ENCODE results near the gene MCM7. TPM values are rescaled to one million over a fixed set of nuclear protein-coding genes. Genes with fewer than 3 reads are reported as not detected.

MCM7 gene
- total and polyA plus RNA-seq, 2 of the 4 experiments (the other 2 are of a cell fraction): 104 to 137 TPM

GRCh38 chr7:100077205-100077604 is 24.0 kb downstream of the MCM7 start:
- peaks cover 67% of the 10 kb centered on the region for H3K36me3 ChIP-seq (ENCODE audit: control insufficient read depth, insufficient read depth, low read length)
- BruUV-seq (replicated peaks): no TSS peak
- CTCF ChIA-PET: no interaction called here

More at GRCh38 chr7:100077205-100077604, 24.0 kb downstream of the MCM7 start:
- peaks cover 3% of the 10 kb centered on the region; the same call in 1 of the 2 replicates for H3K4me1 ChIP-seq (ENCODE audit: control insufficient read depth, insufficient read depth, low read length)
- H2BK15ac ChIP-seq (ENCODE audit: low read depth, low read length): no peak overlapping the region
- no peak overlapping the region for H3K56ac ChIP-seq (ENCODE audit: extremely low read depth, insufficient read depth, low read length)
- dilution Hi-C loops (cut with HindIII; ENCODE audit: low sequenced_read_pairs, unreplicated experiment) (no loop called here), intact Hi-C loops (cut with micrococcal nuclease) (no loop called here), in situ Hi-C loops (cut with MboI; ENCODE audit: low sequenced_read_pairs) (no loop called here)
- H3K9me3 ChIP-seq (ENCODE audit: control insufficient read depth, insufficient read depth, low read length): peaks cover 38% of the 10 kb centered on the region
- H4K8ac ChIP-seq (ENCODE audit: low read depth in 2 of 2, low read length in 2 of 2): no peak overlapping the region
- H4K20me1 ChIP-seq (ENCODE audit: insufficient read depth, low read length): peaks cover 21% of the 10 kb centered on the region
- H3K23ac ChIP-seq (ENCODE audit: low read depth, low read length): no peak overlapping the region
- peaks cover 5% of the 10 kb centered on the region for H3K9me1 ChIP-seq (ENCODE audit: insufficient read depth, low read length)
- H3K4me2 ChIP-seq (ENCODE audit: low read depth, low read length): no peak overlapping the region
- no peak overlapping the region for H2AK5ac ChIP-seq (ENCODE audit: low read depth, low read length)
- no peak overlapping the region for H4K91ac ChIP-seq (ENCODE audit: insufficient read depth, low read depth, low read length)
- H4K5ac ChIP-seq (ENCODE audit: low read depth, low read length): no peak overlapping the region
- H3K4me3 ChIP-seq (ENCODE audit: insufficient read depth, low read depth, low read length): no peak overlapping the region
- POLR2A ChIA-PET (ENCODE audit: unreplicated experiment): no interaction called here
- DNase-seq (no peak), ATAC-seq (ENCODE audit: low read depth) (no peak)
- no peak overlapping the region for H2BK5ac ChIP-seq (ENCODE audit: low read depth, low read length, poor library complexity, severe bottlenecking)
- no peak overlapping the region for H3K18ac ChIP-seq (ENCODE audit: low read depth, low read length)
- WGBS, 2 experiments (ENCODE audit: extremely low coverage in 2 of 2, insufficient read length in 1 of 2): no CpG with 5 or more reads among the region's 4 CpGs
- H3K14ac ChIP-seq (replicated peaks; ENCODE audit: low read depth, low read length): no peak overlapping the region
- H2AK9ac ChIP-seq (replicated peaks; ENCODE audit: low read depth, low read length, poor library complexity): no peak overlapping the region
- peaks cover 17 to 57% of the 10 kb centered on the region in 2 experiments for H3K79me1 ChIP-seq (ENCODE audit: low read depth in 1 of 2, low read length in 2 of 2)
- no peaks in the 10 kb centered on the region for H3K27me3 ChIP-seq (ENCODE audit: control insufficient read depth, insufficient read depth, low read length)
- TF ChIP-seq RFX5 (IDR thresholded peaks at IDR 0.05; ENCODE audit: low read depth, low read length) (no peak), SMC3 (IDR thresholded peaks at IDR 0.05; ENCODE audit: low read depth, low read length) (no peak), CHD1 (IDR thresholded peaks at IDR 0.05; ENCODE audit: low read depth, low read length) (no peak), RAD21 (IDR thresholded peaks at IDR 0.05; ENCODE audit: low read length) (no peak), NFE2L2 (IDR thresholded peaks at IDR 0.05; ENCODE audit: low read depth, low read length) (no peak), RCOR1 (IDR thresholded peaks at IDR 0.05; ENCODE audit: insufficient replicate concordance, low read length) (no peak)
- TF ChIP-seq, protein P1, sequence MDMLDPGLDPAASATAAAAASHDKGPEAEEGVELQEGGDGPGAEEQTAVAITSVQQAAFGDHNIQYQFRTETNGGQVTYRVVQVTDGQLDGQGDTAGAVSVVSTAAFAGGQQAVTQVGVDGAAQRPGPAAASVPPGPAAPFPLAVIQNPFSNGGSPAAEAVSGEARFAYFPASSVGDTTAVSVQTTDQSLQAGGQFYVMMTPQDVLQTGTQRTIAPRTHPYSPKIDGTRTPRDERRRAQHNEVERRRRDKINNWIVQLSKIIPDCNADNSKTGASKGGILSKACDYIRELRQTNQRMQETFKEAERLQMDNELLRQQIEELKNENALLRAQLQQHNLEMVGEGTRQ (IDR thresholded peaks at IDR 0.05; ENCODE audit: low read depth, low read length): no peak
- no peak overlapping the region for H3K4ac ChIP-seq (ENCODE audit: low read depth, low read length)
- H2AFZ ChIP-seq (replicated peaks; ENCODE audit: low read length, poor library complexity): no peak overlapping the region
- H2BK20ac ChIP-seq (ENCODE audit: low read depth, low read length): no peak overlapping the region
- H3K27ac ChIP-seq (ENCODE audit: insufficient read depth, low read length): no peak overlapping the region
- H3K9ac ChIP-seq (ENCODE audit: low read depth, low read length): no peak overlapping the region
- no peak overlapping the region for H2BK120ac ChIP-seq (ENCODE audit: low read depth, low read length)
